Aorta (tissue), 5 donors: ENCODE data around the gene HSBP1. TPM values are rescaled to one million over a fixed set of nuclear protein-coding genes. Genes with fewer than 3 reads are reported as not detected.

Source experiments
- ATAC-seq: fragments of 200-7000 bp; cut with Tn5 transposase; one replicate; pipeline ENCODE4 v1.9.1; 2022; ENCODE audit warnings: moderate library complexity; ENCODE audit not compliant: low FRiP score
- DNase-seq, 2 donors: peaks; one replicate each; pipeline ENCODE4 v3.0.0-alpha.2; 2020
- H3K27ac ChIP-seq, 2 donors: one replicate each; pipeline ENCODE4 v1.5.1; 2013; ENCODE audit warnings: low read length in 2 of 2, mild to moderate bottlenecking in 2 of 2, moderate library complexity in 2 of 2, control low read depth in 1 of 2, inconsistent platforms in 1 of 2, low read depth in 1 of 2
- H3K27me3 ChIP-seq, 2 donors: one replicate each; pipeline ENCODE4 v1.6.1; 2013; ENCODE audit warnings: control low read depth in 1 of 2, low read length in 1 of 2, mild to moderate bottlenecking in 1 of 2, moderate library complexity in 1 of 2; ENCODE audit not compliant: insufficient read depth in 2 of 2, control insufficient read depth in 1 of 2
- H3K36me3 ChIP-seq, 2 donors: one replicate each; pipeline ENCODE4 v1.6.1; 2013; ENCODE audit warnings: control low read depth in 1 of 2, low read length in 1 of 2, mild to moderate bottlenecking in 1 of 2; ENCODE audit not compliant: insufficient read depth in 2 of 2, control insufficient read depth in 1 of 2
- H3K4me1 ChIP-seq, 2 donors: one replicate each; pipeline ENCODE4 v1.6.1; 2013; ENCODE audit warnings: low read length in 2 of 2, control low read depth in 1 of 2, mild to moderate bottlenecking in 1 of 2, moderate library complexity in 1 of 2; ENCODE audit not compliant: insufficient read depth in 2 of 2, control insufficient read depth in 1 of 2
- H3K4me3 ChIP-seq, 2 donors: one replicate each; pipeline ENCODE4 v1.5.1; 2013; ENCODE audit warnings: low read length in 2 of 2, control low read depth in 1 of 2, mild to moderate bottlenecking in 1 of 2
- H3K9me3 ChIP-seq: one replicate; pipeline ENCODE4 v1.6.1; 2013; ENCODE audit warnings: mild to moderate bottlenecking, low read length; ENCODE audit not compliant: control insufficient read depth
- WGBS, 2 donors: extraction: QIAGEN DNeasy Blood & Tissue Kit; methylation state at CpG; one replicate each; pipeline ENCODE4 v1.1.7; 2013; 5-methylcytosine and 5-hydroxymethylcytosine counted together
- intact Hi-C, 2 donors: fragments of 100-400 bp; cut with DNase I; formaldehyde crosslinking; loops; one replicate each; pipeline versions ENCODE4 v1.14.2 to v1.15.0; 2022
- long read RNA-seq, 2 donors: library from polyadenylated mRNA; unstranded; transcript quantifications; one replicate each; pipeline ENCODE4 v2.0.0, GENCODE V29; 2020 to 2021
- polyA plus RNA-seq, 2 donors: library from polyadenylated mRNA; stranded (reverse); fragments of 200-250 nt; gene quantifications; one replicate each; pipeline ENCODE4 v1.2.3, GENCODE V29; 2013
- total RNA-seq, 2 donors: library from RNA; stranded (reverse); fragmentation: NEBNext Ultra II Directional; extraction: Animal tissue kit (Norgen Biotek cat#: 25700); gene quantifications; one replicate each; pipeline ENCODE4 v1.2.1, GENCODE V29; 2021
- donor health status: healthy with polysubstance abuse.
- donor health status: Bipolar disorder and iron deficiency.
- donor health status: DM: no; HTN: no; CAD: no.
- donor health status: DM: no; HTN: no; CAD: no.
- donor health status: DM: yes; HTN: yes; CAD: no.

HSBP1 gene
- total RNA-seq (10 to 100 TPM; 71.0 to 74.3 TPM), polyA plus RNA-seq (10 to 100 TPM; 24.0 to 27.2 TPM)
- long read RNA-seq, donor 1, full-length matches to known transcripts, result 200 of 210 reads
- long read RNA-seq, donor 1, partial matches to known transcripts, result 4 of 210 reads
- long read RNA-seq, donor 1, other reads (novel, unspliced or antisense), result 6 of 210 reads
- long read RNA-seq, donor 2, full-length matches to known transcripts, result 46 of 48 reads
- long read RNA-seq, donor 2, partial matches to known transcripts, result 1 of 48 reads
- long read RNA-seq, donor 2, other reads (novel, unspliced or antisense), result 1 of 48 reads

GRCh38 chr16:83807710-83808572 lies at the start of gene HSBP1:
Gene HSBP1, plus strand, starts transcription at chr16:83807978. Its CDS starts 99 bp downstream, at chr16:83808077.
- 1 to 2% methylated on average over 74 to 76 of the region's 76 CpGs for WGBS, 2 donors
- peaks cover 0 to 5% of the 10 kb centered on the region in 2 donors for H3K4me1 ChIP-seq
- H3K4me3 ChIP-seq, result peak within 1 kb of the TSS; percentile 46 to 66
- H3K36me3 ChIP-seq, result no peaks in the 10 kb centered on the region
- no peaks in the 10 kb centered on the region for H3K27me3 ChIP-seq
- H3K27ac ChIP-seq, result no peak within 1 kb of the TSS
- peak; percentile 98 for ATAC-seq
- peak; percentile 97 to 98 for DNase-seq
- intact Hi-C loops, result loop anchor here (5.0 to 10.0 kb wide), 3 partner anchors 93 to 123 kb away; no protein-coding TSS in a partner anchor
- H3K9me3 ChIP-seq, result no peaks in the 10 kb centered on the region

GRCh38 chr16:83762141-83762991 lies 45.4 kb upstream of the HSBP1 start:
- WGBS, 2 donors, result 57 to 58% methylated on average over 11 of the region's 11 CpGs
- H3K9me3 ChIP-seq, result no peaks in the 10 kb centered on the region
- H3K36me3 ChIP-seq, result no peaks in the 10 kb centered on the region
- DNase-seq (no peak), ATAC-seq (no peak)
- no peak overlapping the region for H3K4me3 ChIP-seq
- no peaks in the 10 kb centered on the region for H3K27me3 ChIP-seq
- H3K4me1 ChIP-seq, result no peaks in the 10 kb centered on the region
- no peak overlapping the region for H3K27ac ChIP-seq
- intact Hi-C loops, result no loop called here

GRCh38 chr16:83762992-83763358 lies 44.8 kb upstream of the HSBP1 start:
- 56 to 69% methylated on average over 5 of the region's 5 CpGs for WGBS, 2 donors
- ATAC-seq (no peak), DNase-seq (no peak)
- no peak overlapping the region for H3K27ac ChIP-seq
- H3K4me3 ChIP-seq, result no peak overlapping the region
- no peaks in the 10 kb centered on the region for H3K36me3 ChIP-seq
- no peaks in the 10 kb centered on the region for H3K27me3 ChIP-seq
- intact Hi-C loops, result no loop called here
- H3K9me3 ChIP-seq, result no peaks in the 10 kb centered on the region
- no peaks in the 10 kb centered on the region for H3K4me1 ChIP-seq

DNA sequence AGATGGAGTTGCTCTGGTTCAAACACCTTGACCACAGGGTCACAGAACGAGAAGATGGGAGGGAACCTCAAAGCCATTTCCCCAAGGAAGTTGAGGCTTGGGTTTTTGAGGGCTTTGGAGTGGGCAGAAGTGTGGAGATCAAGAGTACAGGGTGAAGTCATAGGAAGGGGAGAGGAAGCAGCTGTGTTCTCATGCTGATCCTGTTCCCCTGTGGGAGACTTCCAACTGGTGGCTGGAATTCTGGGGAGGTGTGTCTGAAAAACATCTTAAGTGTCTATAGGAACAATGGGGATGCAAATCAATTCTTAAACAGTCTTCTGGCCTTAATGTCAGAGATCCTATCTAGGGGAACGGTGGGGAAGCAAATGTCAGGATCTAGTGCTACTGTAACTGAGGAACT lies 38.8 kb upstream of the HSBP1 start:
- no peaks in the 10 kb centered on the region for H3K9me3 ChIP-seq
- ATAC-seq (no peak), DNase-seq (no peak)
- 77 to 79% methylated on average over 2 of the region's 2 CpGs for WGBS, 2 donors
- H3K36me3 ChIP-seq, result no peaks in the 10 kb centered on the region
- H3K27ac ChIP-seq, result no peak overlapping the region
- H3K4me3 ChIP-seq, result no peak overlapping the region
- no peaks in the 10 kb centered on the region for H3K27me3 ChIP-seq
- intact Hi-C loops, result no loop called here
- H3K4me1 ChIP-seq, result peaks cover 0 to 2% of the 10 kb centered on the region in 2 donors

- no peak for ATAC-seq
- DNase-seq, result no peak
- Histone ChIP-seq H3K36me3 (no peaks in the 10 kb centered on the region), H3K4me3 (no peak overlapping the region), H3K9me3 (no peaks in the 10 kb centered on the region), H3K4me1 (peaks cover 0 to 2% of the 10 kb centered on the region in 2 donors), H3K27me3 (no peaks in the 10 kb centered on the region), H3K27ac (no peak overlapping the region)
- intact Hi-C loops, result no loop called here
- WGBS, 2 donors, result 79 to 87% methylated on average over 5 of the region's 5 CpGs
Observed at GRCh38 chr16:83769397-83770008, 38.3 kb upstream of the HSBP1 start.

DNA sequence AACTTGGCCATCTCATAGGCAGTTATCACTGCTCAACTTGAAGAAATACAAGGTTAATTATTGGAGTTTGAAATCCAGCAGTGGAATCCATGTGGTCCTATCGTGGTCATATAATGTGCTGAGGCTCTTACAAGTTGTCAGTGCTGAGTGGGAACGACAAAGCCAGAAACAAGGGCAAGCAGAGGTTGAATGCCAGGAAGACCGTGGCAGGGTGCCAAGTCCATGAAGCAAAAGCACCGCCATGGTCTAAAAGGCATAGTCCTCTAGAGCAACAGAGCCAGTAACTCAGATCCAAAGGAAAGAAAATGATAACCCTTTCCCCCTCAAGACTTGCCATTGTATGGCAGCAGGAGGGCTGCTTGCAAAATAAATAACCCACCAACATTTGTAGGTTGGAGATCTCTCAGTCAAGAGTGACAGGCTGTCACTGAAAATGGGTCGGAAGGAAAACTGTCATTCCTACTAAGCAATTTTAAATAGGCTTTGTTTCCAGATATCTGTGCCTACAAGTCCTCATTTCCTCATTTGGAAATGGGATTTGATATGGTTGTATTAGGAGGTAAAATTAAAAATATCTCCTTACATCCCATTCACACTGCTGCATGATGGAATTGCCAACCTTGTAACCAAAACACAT lies 36.4 kb upstream of the HSBP1 start:
- no peak overlapping the region for H3K4me3 ChIP-seq
- ATAC-seq, result peak; percentile 52
- 20 to 23% methylated on average over 5 of the region's 5 CpGs for WGBS, 2 donors
- peak; percentile 82 to 87 for DNase-seq
- H3K27me3 ChIP-seq, result no peaks in the 10 kb centered on the region
- H3K27ac ChIP-seq, result no peak overlapping the region
- peaks cover 0 to 2% of the 10 kb centered on the region in 2 donors for H3K4me1 ChIP-seq
- intact Hi-C loops, result no loop called here
- H3K9me3 ChIP-seq, result no peaks in the 10 kb centered on the region
- no peaks in the 10 kb centered on the region for H3K36me3 ChIP-seq

GRCh38 chr16:83772806-83773205 lies 35.0 kb upstream of the HSBP1 start:
- DNase-seq (no peak), ATAC-seq (no peak)
- H3K27ac ChIP-seq, result no peak overlapping the region
- peaks cover 0 to 2% of the 10 kb centered on the region in 2 donors for H3K4me1 ChIP-seq
- intact Hi-C loops, result no loop called here
- 78 to 86% methylated on average over 1 of the region's 1 CpG for WGBS, 2 donors
- H3K36me3 ChIP-seq, result no peaks in the 10 kb centered on the region
- no peaks in the 10 kb centered on the region for H3K9me3 ChIP-seq
- H3K4me3 ChIP-seq, result no peak overlapping the region
- no peaks in the 10 kb centered on the region for H3K27me3 ChIP-seq

GRCh38 chr16:83774066-83774465 lies 33.7 kb upstream of the HSBP1 start:
- Histone ChIP-seq H3K9me3 (no peaks in the 10 kb centered on the region), H3K4me1 (peaks cover 0 to 2% of the 10 kb centered on the region in 2 donors), H3K27me3 (no peaks in the 10 kb centered on the region), H3K27ac (no peak overlapping the region), H3K4me3 (no peak overlapping the region), H3K36me3 (no peaks in the 10 kb centered on the region)
- WGBS, 2 donors, result 94% methylated on average over 4 of the region's 4 CpGs
- intact Hi-C loops, result no loop called here
- ATAC-seq (no peak), DNase-seq (no peak)
